Nephron progenitor cell (in vitro differentiated cells): ENCODE measurements around the gene ALOX12B.

Experiments used
- DNase-seq: peaks from one replicate; pipeline ENCODE4 v3.0.0; 2021
- H3K27ac Mint-ChIP-seq: 2 replicates; pipeline ENCODE4 v1.8.0; 2021; ENCODE audit warnings: mild to moderate bottlenecking, moderate library complexity, mixed read lengths
- H3K27me3 Mint-ChIP-seq: 2 replicates; pipeline ENCODE4 v1.8.0; 2021; ENCODE audit warnings: mild to moderate bottlenecking, low read depth, mixed read lengths; ENCODE audit not compliant: poor library complexity
- H3K36me3 Mint-ChIP-seq: 2 replicates; pipeline ENCODE4 v1.8.0; 2021; ENCODE audit warnings: low read depth, mixed read lengths
- H3K4me1 Mint-ChIP-seq: 2 replicates; pipeline ENCODE4 v1.8.0; 2021; ENCODE audit warnings: mixed read lengths
- H3K4me3 Mint-ChIP-seq: 2 replicates; pipeline ENCODE4 v1.8.0; 2021; ENCODE audit warnings: mild to moderate bottlenecking, moderate library complexity, mixed read lengths
- H3K9me3 Mint-ChIP-seq: 2 replicates; pipeline ENCODE4 v1.8.0; 2021; ENCODE audit warnings: mild to moderate bottlenecking, moderate library complexity, mixed read lengths
- CTCF ChIP-seq: fragments of 200-600 bp; sonication (generic); IDR thresholded peaks from 2 replicates; pipeline ENCODE4 v1.5.0; 2021; ENCODE audit warnings: antibody characterized with exemption

ALOX12B gene

GRCh38 chr17:8105957-8106398 lies 18.5 kb upstream of the ALOX12B start:
- no peak for DNase-seq
- Mint-ChIP-seq H3K4me1 (peaks cover 10% of the 10 kb centered on the region), H3K4me3 (no peak overlapping the region), H3K27ac (peak overlapping the region; percentile 49), H3K9me3 (no peaks in the 10 kb centered on the region), H3K36me3 (no peaks in the 10 kb centered on the region), H3K27me3 (peaks cover 69% of the 10 kb centered on the region)
- no peak for TF ChIP-seq CTCF

- no peak for DNase-seq
- Mint-ChIP-seq H3K27ac (no peak overlapping the region), H3K27me3 (peaks cover 58% of the 10 kb centered on the region), H3K36me3 (no peaks in the 10 kb centered on the region), H3K4me1 (peaks cover 7% of the 10 kb centered on the region), H3K9me3 (no peaks in the 10 kb centered on the region), H3K4me3 (no peak overlapping the region)
- TF ChIP-seq CTCF = no peak
Observed at GRCh38 chr17:8104911-8105310, 17.4 kb upstream of the ALOX12B start.

- TF ChIP-seq CTCF = no peak
- Mint-ChIP-seq H3K27ac (no peak overlapping the region), H3K27me3 (peaks cover 56% of the 10 kb centered on the region)
Observed at GRCh38 chr17:8103549-8103948, 16.0 kb upstream of the ALOX12B start.

GRCh38 chr17:8101721-8102120 lies 14.2 kb upstream of the ALOX12B start:
- no peak for TF ChIP-seq CTCF

More at GRCh38 chr17:8103549-8103948, 16.0 kb upstream of the ALOX12B start:
- no peak for DNase-seq
- H3K36me3 Mint-ChIP-seq = no peaks in the 10 kb centered on the region
- peaks cover 11% of the 10 kb centered on the region for H3K4me1 Mint-ChIP-seq
- no peak overlapping the region for H3K4me3 Mint-ChIP-seq
- H3K9me3 Mint-ChIP-seq = no peaks in the 10 kb centered on the region

GRCh38 chr17:8100763-8101162 lies 13.2 kb upstream of the ALOX12B start:
- no peak overlapping the region for H3K27ac Mint-ChIP-seq
- no peak overlapping the region for H3K4me3 Mint-ChIP-seq
- H3K27me3 Mint-ChIP-seq = peaks cover 61% of the 10 kb centered on the region
- peaks cover 8% of the 10 kb centered on the region for H3K4me1 Mint-ChIP-seq
- no peaks in the 10 kb centered on the region for H3K9me3 Mint-ChIP-seq
- TF ChIP-seq CTCF = no peak
- no peaks in the 10 kb centered on the region for H3K36me3 Mint-ChIP-seq
- no peak for DNase-seq

More at GRCh38 chr17:8101721-8102120, 14.2 kb upstream of the ALOX12B start:
- DNase-seq = no peak
- Mint-ChIP-seq H3K4me1 (peaks cover 8% of the 10 kb centered on the region), H3K27ac (no peak overlapping the region), H3K36me3 (no peaks in the 10 kb centered on the region), H3K4me3 (no peak overlapping the region), H3K9me3 (no peaks in the 10 kb centered on the region), H3K27me3 (peaks cover 58% of the 10 kb centered on the region)

GRCh38 chr17:8100111-8100510 lies 12.6 kb upstream of the ALOX12B start:
- H3K36me3 Mint-ChIP-seq = no peaks in the 10 kb centered on the region
- H3K4me1 Mint-ChIP-seq = peaks cover 8% of the 10 kb centered on the region
- H3K27ac Mint-ChIP-seq = no peak overlapping the region
- no peak for DNase-seq
- H3K27me3 Mint-ChIP-seq = peaks cover 60% of the 10 kb centered on the region
- no peak for TF ChIP-seq CTCF
- no peak overlapping the region for H3K4me3 Mint-ChIP-seq
- H3K9me3 Mint-ChIP-seq = no peaks in the 10 kb centered on the region
